ENCODE measurements around the gene OVOL1. TPM values are rescaled to one million over a fixed set of nuclear protein-coding genes. Genes with fewer than 3 reads are reported as not detected.

The OVOL1 gene
- total and polyA plus RNA-seq, 2 donors (not counting 1 experiment from before 2014, with no cell fraction given) = 0.15 to 0.66 TPM

DNA sequence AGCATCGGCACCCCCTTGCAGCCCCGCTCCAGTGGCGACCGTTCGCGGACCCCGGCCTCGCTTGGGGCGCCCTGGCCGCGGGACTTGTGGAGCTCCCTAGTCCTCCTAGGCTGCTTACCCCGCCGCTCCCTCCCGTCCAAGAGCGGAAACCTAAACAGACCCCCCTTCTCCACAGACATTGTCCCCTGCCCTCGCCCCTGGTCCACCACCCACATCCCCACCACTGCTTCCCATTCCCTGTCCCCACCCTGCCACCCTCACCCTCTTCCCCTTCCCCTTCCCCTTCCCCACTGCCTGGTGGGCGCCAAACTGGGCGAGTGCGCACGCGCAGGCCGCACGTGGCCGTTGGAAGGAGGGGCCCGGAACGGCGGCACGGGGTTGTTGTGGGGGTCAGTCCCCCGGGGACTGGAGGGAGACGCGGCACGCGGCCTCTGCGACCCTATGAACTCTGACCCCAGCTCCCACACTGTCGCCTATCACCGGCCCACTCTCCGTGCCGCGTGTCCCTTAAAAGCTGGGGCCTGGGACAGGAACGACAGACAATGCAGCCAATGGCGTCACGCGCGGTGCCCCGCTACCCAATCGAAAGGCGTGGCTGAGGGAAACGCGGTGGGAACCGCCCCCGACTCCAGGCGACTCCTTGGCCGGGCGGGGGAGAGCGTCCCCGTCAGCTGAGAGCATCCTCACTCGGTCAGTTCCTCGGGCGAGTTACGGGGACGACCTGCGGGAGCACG lies 46.6 kb downstream of the OVOL1 start, which contains the start of gene SNX32:
TSS of gene SNX32 (plus strand) at position 667 of the 734 bp plus-strand sequence. CDS start 103 bp downstream, outside the sequence.
- H3K36me3 ChIP-seq (replicated peaks in 1 of 2; ENCODE audit: control extremely low read depth in 1 of 2, control insufficient read depth in 1 of 2, extremely low read depth in 1 of 2, insufficient read depth in 2 of 2, low read length in 1 of 2) = no peaks in the 10 kb centered on the region
- Mint-ChIP-seq H3K9me3 (ENCODE audit: insufficient read depth) (no peaks in the 10 kb centered on the region), H3K4me1 (peaks cover 8% of the 10 kb centered on the region), H3K27ac (peak within 1 kb of the TSS; percentile 50), H3K27me3 (no peaks in the 10 kb centered on the region), H3K4me3 (no peak within 1 kb of the TSS)
- peak within 1 kb of the TSS; percentile 91 for H2AFZ ChIP-seq (ENCODE audit: insufficient read depth, low read depth, low read length, poor library complexity, severe bottlenecking)
- peaks cover 0 to 4% (median 0%) of the 10 kb centered on the region in 4 experiments for H3K27me3 ChIP-seq (replicated peaks in 1 of 4; ENCODE audit: control extremely low read depth in 1 of 4, control insufficient read depth in 3 of 4, insufficient read depth in 4 of 4, low read length in 3 of 4)
- ChIA-PET POLR2A (interaction anchor here (0.6 to 2.1 kb wide), 6 partner anchors 16 to 368 kb away, joined by 3 to 10 read pairs (median 6); partner anchors contain the start of genes BANF1, EIF1AD and MUS81), CTCF (interaction anchor here (0.6 to 1.8 kb wide), 14 partner anchors 14 to 219 kb away, joined by 3 to 10 read pairs (median 4); partner anchors contain the start of genes AP5B1, FIBP, KAT5 and MUS81)
- H3K79me2 ChIP-seq (ENCODE audit: control insufficient read depth, insufficient read depth, low read length) = peaks cover 13% of the 10 kb centered on the region
- peaks cover 13 to 21% of the 10 kb centered on the region in 2 donors for H3K4me1 ChIP-seq (ENCODE audit: control insufficient read depth in 2 of 2, insufficient read depth in 2 of 2, low read length in 2 of 2)
- H3K4me2 ChIP-seq (replicated peaks; ENCODE audit: low read depth, low read length, poor library complexity, severe bottlenecking) = peak within 1 kb of the TSS; percentile 90
- peak within 1 kb of the TSS; percentile 47 to 81 (median 67) for H3K4me3 ChIP-seq (ENCODE audit: control extremely low read depth in 1 of 5, extremely low read depth in 1 of 5, insufficient read depth in 1 of 5, low read depth in 2 of 5, low read length in 4 of 5)
- intact Hi-C loops (cut with micrococcal nuclease) = loop anchor here (1.0 kb wide), 1 partner anchor 26 kb away; no protein-coding TSS in a partner anchor
- peak within 1 kb of the TSS; percentile 71 to 86 for H3K27ac ChIP-seq (ENCODE audit: low read length in 2 of 2)
- peak; percentile 99 for ATAC-seq (ENCODE audit: low read depth)
- no peaks in the 10 kb centered on the region for H3K9me3 ChIP-seq (ENCODE audit: control extremely low read depth in 1 of 3, control insufficient read depth in 2 of 3, insufficient read depth in 1 of 3, low read length in 2 of 3)
- no peaks in the 10 kb centered on the region for H4K20me1 ChIP-seq (ENCODE audit: control insufficient read depth, insufficient read depth, low read length, poor library complexity, severe bottlenecking)
- peak; percentile 96 for DNase-seq
- TF ChIP-seq EZH2 (IDR thresholded peaks at IDR 0.05; ENCODE audit: borderline replicate concordance, insufficient read depth, low read depth, low read length, poor library complexity, severe bottlenecking) = no peak
- TF ChIP-seq, protein P1, sequence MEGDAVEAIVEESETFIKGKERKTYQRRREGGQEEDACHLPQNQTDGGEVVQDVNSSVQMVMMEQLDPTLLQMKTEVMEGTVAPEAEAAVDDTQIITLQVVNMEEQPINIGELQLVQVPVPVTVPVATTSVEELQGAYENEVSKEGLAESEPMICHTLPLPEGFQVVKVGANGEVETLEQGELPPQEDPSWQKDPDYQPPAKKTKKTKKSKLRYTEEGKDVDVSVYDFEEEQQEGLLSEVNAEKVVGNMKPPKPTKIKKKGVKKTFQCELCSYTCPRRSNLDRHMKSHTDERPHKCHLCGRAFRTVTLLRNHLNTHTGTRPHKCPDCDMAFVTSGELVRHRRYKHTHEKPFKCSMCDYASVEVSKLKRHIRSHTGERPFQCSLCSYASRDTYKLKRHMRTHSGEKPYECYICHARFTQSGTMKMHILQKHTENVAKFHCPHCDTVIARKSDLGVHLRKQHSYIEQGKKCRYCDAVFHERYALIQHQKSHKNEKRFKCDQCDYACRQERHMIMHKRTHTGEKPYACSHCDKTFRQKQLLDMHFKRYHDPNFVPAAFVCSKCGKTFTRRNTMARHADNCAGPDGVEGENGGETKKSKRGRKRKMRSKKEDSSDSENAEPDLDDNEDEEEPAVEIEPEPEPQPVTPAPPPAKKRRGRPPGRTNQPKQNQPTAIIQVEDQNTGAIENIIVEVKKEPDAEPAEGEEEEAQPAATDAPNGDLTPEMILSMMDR (IDR thresholded peaks at IDR 0.05) = no peak
- WGBS (ENCODE audit: insufficient coverage) = 2% methylated on average over 61 of the region's 63 CpGs
- peak within 1 kb of the TSS; percentile 75 for H3K9ac ChIP-seq (ENCODE audit: low read length)
